Thoracic aorta (tissue), 2 donors: ENCODE measurements around the gene UMODL1. TPM values are rescaled to one million over a fixed set of nuclear protein-coding genes. Genes with fewer than 3 reads are reported as not detected.
A peak's percentile ranks its signal among the peaks of the same experiment; 100 is the strongest.

Experiments used
- ATAC-seq: fragments of 150-250 bp; one replicate; pipeline ENCODE4 v1.8.0; 2017; ENCODE audit warnings: low read depth; ENCODE audit not compliant: insufficient number of reproducible peaks, low FRiP score
- DNase-seq: peaks from one replicate; pipeline ENCODE4 v3.0.0-alpha.2; 2020; ENCODE audit warnings: low spot score
- H3K27ac ChIP-seq, 2 donors: fragments of 200-600 bp; sonication (generic); 1 replicate in 1 of 2; 2 replicates in 1 of 2; pipeline ENCODE4 v1.5.1; 2016; ENCODE audit warnings: mild to moderate bottlenecking in 2 of 2, moderate library complexity in 2 of 2
- H3K27me3 ChIP-seq: fragments of 200-600 bp; sonication (generic); replicated peaks from 2 replicates; pipeline ENCODE4 v1.6.0; 2016; ENCODE audit warnings: mild to moderate bottlenecking; ENCODE audit not compliant: insufficient read depth
- H3K36me3 ChIP-seq: fragments of 200-600 bp; sonication (generic); one replicate; pipeline ENCODE4 v1.5.1; 2016
- H3K4me1 ChIP-seq, 2 donors: fragments of 200-600 bp; sonication (generic); 1 replicate in 1 of 2; 2 replicates in 1 of 2; pipeline versions ENCODE4 v1.5.1 to v1.6.0; 2016; ENCODE audit warnings: low read depth in 2 of 2, mild to moderate bottlenecking in 1 of 2; ENCODE audit not compliant: control insufficient read depth in 1 of 2
- H3K4me3 ChIP-seq: fragments of 200-600 bp; sonication (generic); 2 replicates; pipeline ENCODE4 v1.5.1; 2016; ENCODE audit warnings: mild to moderate bottlenecking
- H3K9me3 ChIP-seq: fragments of 200-600 bp; sonication (generic); 2 replicates; pipeline ENCODE4 v1.5.1; 2016
- CTCF ChIP-seq: fragments of 200-600 bp; sonication (generic); IDR thresholded peaks from one replicate; pipeline ENCODE4 v1.5.1; 2019; ENCODE audit warnings: antibody characterized with exemption
- total RNA-seq, 2 donors: library from RNA; depleted of rRNA; stranded (reverse); fragments of >200 nt; gene quantifications; one replicate each; pipeline versions ENCODE4 v1.1.0 to v1.2.3, GENCODE V29; 2016

Gene UMODL1
- total RNA-seq, 2 donors from 2014 or later = 0.14 TPM; not detected in 1

GRCh38 chr21:42062236-42063022 is 8.7 kb upstream of the UMODL1 start:
- peak overlapping the region; percentile 5 for H3K4me3 ChIP-seq
- no peak for ATAC-seq
- no peak overlapping the region for H3K27ac ChIP-seq
- TF ChIP-seq CTCF = no peak
- H3K27me3 ChIP-seq = no peaks in the 10 kb centered on the region
- no peaks in the 10 kb centered on the region for H3K36me3 ChIP-seq
- no peaks in the 10 kb centered on the region for H3K9me3 ChIP-seq
- no peak for DNase-seq
- H3K4me1 ChIP-seq = peaks cover 4 to 19% of the 10 kb centered on the region in 2 donors

GRCh38 chr21:42063191-42063570 is 7.9 kb upstream of the UMODL1 start:
- Histone ChIP-seq H3K27ac (no peak overlapping the region), H3K36me3 (no peaks in the 10 kb centered on the region), H3K4me1 (peaks cover 0 to 12% of the 10 kb centered on the region in 2 donors), H3K4me3 (peak overlapping the region; percentile 5), H3K27me3 (no peaks in the 10 kb centered on the region), H3K9me3 (no peaks in the 10 kb centered on the region)
- no peak for ATAC-seq
- no peak for TF ChIP-seq CTCF
- DNase-seq = no peak

- DNase-seq (no peak), ATAC-seq (no peak)
- no peaks in the 10 kb centered on the region for H3K27me3 ChIP-seq
- peak overlapping the region; percentile 5 for H3K4me3 ChIP-seq
- no peaks in the 10 kb centered on the region for H3K9me3 ChIP-seq
- H3K4me1 ChIP-seq = peaks cover 0 to 5% of the 10 kb centered on the region in 2 donors
- H3K27ac ChIP-seq = no peak overlapping the region
- no peaks in the 10 kb centered on the region for H3K36me3 ChIP-seq
- no peak for TF ChIP-seq CTCF
Observed at GRCh38 chr21:42063571-42064521, 7.3 kb upstream of the UMODL1 start.

GRCh38 chr21:42066521-42066920 is 4.6 kb upstream of the UMODL1 start:
- Histone ChIP-seq H3K27ac (no peak overlapping the region), H3K27me3 (no peaks in the 10 kb centered on the region), H3K4me1 (no peaks in the 10 kb centered on the region), H3K36me3 (no peaks in the 10 kb centered on the region), H3K4me3 (no peak overlapping the region), H3K9me3 (no peaks in the 10 kb centered on the region)
- ATAC-seq (no peak), DNase-seq (no peak)
- TF ChIP-seq CTCF = no peak
